Neuronal stem cell (in vitro differentiated cells): Measurements from ENCODE around the gene WIZ.

ENCODE experiments used
- DNase-seq: peaks from one replicate; pipeline ENCODE4 v3.0.0-alpha.2; 2013; ENCODE audit warnings: low spot score
- H2AFZ ChIP-seq: one replicate; pipeline ENCODE4 v1.6.1; 2013; ENCODE audit warnings: mild to moderate bottlenecking, low read length, inconsistent platforms
- H2AK5ac ChIP-seq: 2 replicates; pipeline ENCODE4 v1.6.1; 2013; ENCODE audit warnings: low read depth, mild to moderate bottlenecking, inconsistent platforms, low read length, moderate library complexity, mixed read lengths
- H2BK120ac ChIP-seq: 2 replicates; pipeline ENCODE4 v1.6.1; 2013; ENCODE audit warnings: low read depth, mild to moderate bottlenecking, inconsistent platforms, low read length, moderate library complexity, mixed read lengths
- H2BK12ac ChIP-seq: one replicate; pipeline ENCODE4 v1.6.1; 2013; ENCODE audit warnings: low read length, inconsistent platforms
- H2BK15ac ChIP-seq: 2 replicates; pipeline ENCODE4 v1.6.1; 2013; ENCODE audit warnings: mild to moderate bottlenecking, low read length, inconsistent platforms, mixed read lengths
- H2BK5ac ChIP-seq: one replicate; pipeline ENCODE4 v1.6.1; 2013; ENCODE audit warnings: inconsistent platforms, mild to moderate bottlenecking, low read length, moderate library complexity
- H3K14ac ChIP-seq: one replicate; pipeline ENCODE4 v1.6.1; 2013; ENCODE audit warnings: low read length, inconsistent platforms
- H3K18ac ChIP-seq: 2 replicates; pipeline ENCODE4 v1.6.1; 2013; ENCODE audit warnings: low read length, inconsistent platforms
- H3K23ac ChIP-seq: 2 replicates; pipeline ENCODE4 v1.6.1; 2013; ENCODE audit warnings: low read depth, mild to moderate bottlenecking, mixed read lengths, low read length, inconsistent platforms; ENCODE audit not compliant: poor library complexity
- H3K27ac ChIP-seq: replicated peaks from 3 replicates; pipeline ENCODE4 v1.5.1; 2013; ENCODE audit warnings: low read length, inconsistent platforms
- H3K27me3 ChIP-seq, 3 experiments: 2 replicates each; pipeline ENCODE4 v1.6.1; 2013; ENCODE audit warnings: low read length in 3 of 3, mild to moderate bottlenecking in 2 of 3, inconsistent platforms in 1 of 3, low read depth in 1 of 3, mixed read lengths in 1 of 3, moderate library complexity in 1 of 3; ENCODE audit not compliant: control insufficient read depth in 3 of 3, insufficient read depth in 3 of 3
- H3K36me3 ChIP-seq, 2 donors: replicated peaks in 1 of 2; 2 replicates each; pipeline ENCODE4 v1.6.1; 2013; ENCODE audit warnings: low read length in 2 of 2; ENCODE audit not compliant: control insufficient read depth in 2 of 2, insufficient read depth in 2 of 2
- H3K4ac ChIP-seq: 2 replicates; pipeline ENCODE4 v1.6.1; 2013; ENCODE audit warnings: inconsistent platforms, mild to moderate bottlenecking, low read length, moderate library complexity
- H3K4me1 ChIP-seq, 2 donors: 1 replicate in 1 of 2; 2 replicates in 1 of 2; pipeline ENCODE4 v1.6.1; 2013; ENCODE audit warnings: low read length in 2 of 2, low read depth in 1 of 2; ENCODE audit not compliant: control insufficient read depth in 2 of 2, insufficient read depth in 1 of 2
- H3K4me2 ChIP-seq: one replicate; pipeline ENCODE4 v1.6.1; 2013; ENCODE audit warnings: mild to moderate bottlenecking, low read length, inconsistent platforms; ENCODE audit not compliant: insufficient read depth, poor library complexity, severe bottlenecking
- H3K4me3 ChIP-seq, 2 donors: 2 replicates each; pipeline ENCODE4 v1.5.1; 2013; ENCODE audit warnings: low read length in 2 of 2, mild to moderate bottlenecking in 2 of 2, inconsistent platforms in 1 of 2, moderate library complexity in 1 of 2
- H3K79me1 ChIP-seq: one replicate; pipeline ENCODE4 v1.6.1; 2013; ENCODE audit warnings: low read depth, mild to moderate bottlenecking, inconsistent platforms, low read length, moderate library complexity
- H3K9ac ChIP-seq: one replicate; pipeline ENCODE4 v1.6.1; 2013; ENCODE audit warnings: mild to moderate bottlenecking, low read depth, low read length, inconsistent platforms; ENCODE audit not compliant: poor library complexity
- H3K9me3 ChIP-seq, 2 donors: replicated peaks in 1 of 2; 2 replicates each; pipeline versions ENCODE3 to v1.6.1; 2013; ENCODE audit warnings: low read length in 2 of 2, mild to moderate bottlenecking in 2 of 2, inconsistent platforms in 1 of 2, low read depth in 1 of 2, mixed read lengths in 1 of 2, moderate library complexity in 1 of 2; ENCODE audit not compliant: control insufficient read depth in 2 of 2, insufficient read depth in 1 of 2
- H4K8ac ChIP-seq: one replicate; pipeline ENCODE4 v1.6.1; 2013; ENCODE audit warnings: low read depth, mild to moderate bottlenecking, inconsistent platforms, low read length, moderate library complexity
- H4K91ac ChIP-seq: one replicate; pipeline ENCODE4 v1.6.1; 2013; ENCODE audit warnings: low read length, low read depth, mild to moderate bottlenecking, inconsistent platforms; ENCODE audit not compliant: poor library complexity
- WGBS, 2 donors: extraction: QIAGEN DNeasy Blood & Tissue Kit; methylation state at CpG; one replicate each; pipeline ENCODE4 v1.1.7; 2013; ENCODE audit warnings: missing lambda C conversion rate in 2 of 2, mixed read lengths in 1 of 2; ENCODE audit not compliant: insufficient read length in 2 of 2, insufficient replicate concordance in 1 of 2; ENCODE audit errors: extremely low coverage in 2 of 2; 5-methylcytosine and 5-hydroxymethylcytosine counted together

Gene WIZ

GRCh38 chr19:15457701-15458484 is 8.1 kb upstream of the WIZ start:
- no peak overlapping the region for H3K14ac ChIP-seq
- H3K4me1 ChIP-seq = peaks cover 3% of the 10 kb centered on the region in 2 donors
- no peak overlapping the region for H4K91ac ChIP-seq
- H2BK120ac ChIP-seq = no peak overlapping the region
- H3K9me3 ChIP-seq = peaks cover 0 to 2% of the 10 kb centered on the region in 2 donors
- H3K4ac ChIP-seq = no peak overlapping the region
- DNase-seq = no peak
- no CpG with 5 or more reads among the region's 54 CpGs for WGBS, 2 donors
- no peaks in the 10 kb centered on the region for H3K36me3 ChIP-seq
- H2BK12ac ChIP-seq = no peak overlapping the region
- H3K18ac ChIP-seq = peak overlapping the region; percentile 60
- H4K8ac ChIP-seq = no peak overlapping the region
- H3K23ac ChIP-seq = no peak overlapping the region
- no peak overlapping the region for H2BK5ac ChIP-seq
- no peak overlapping the region for H3K27ac ChIP-seq
- peak overlapping the region; percentile 73 for H2AFZ ChIP-seq
- no peak overlapping the region for H2AK5ac ChIP-seq
- H3K9ac ChIP-seq = no peak overlapping the region
- no peaks in the 10 kb centered on the region for H3K79me1 ChIP-seq
- no peak overlapping the region for H3K4me2 ChIP-seq
- no peak overlapping the region for H2BK15ac ChIP-seq
- H3K4me3 ChIP-seq = peak overlapping the region in 1 of 2 donors; percentile 12
- H3K27me3 ChIP-seq = peaks cover 24 to 84% (median 71%) of the 10 kb centered on the region in 3 experiments

- Histone ChIP-seq H2AFZ (peak overlapping the region; percentile 73), H3K18ac (peak overlapping the region; percentile 27), H3K14ac (no peak overlapping the region), H4K8ac (no peak overlapping the region), H3K4me3 (peak overlapping the region in 1 of 2 donors; percentile 49), H3K9me3 (peaks cover 0 to 2% of the 10 kb centered on the region in 2 donors), H2BK15ac (no peak overlapping the region), H3K27ac (no peak overlapping the region), H3K4me2 (peak overlapping the region; percentile 52), H2BK12ac (no peak overlapping the region), H3K79me1 (no peaks in the 10 kb centered on the region), H3K36me3 (no peaks in the 10 kb centered on the region), H3K4ac (no peak overlapping the region), H2BK120ac (no peak overlapping the region), H4K91ac (no peak overlapping the region), H2AK5ac (no peak overlapping the region), H3K9ac (peak overlapping the region; percentile 30), H3K4me1 (peaks cover 5 to 7% of the 10 kb centered on the region in 2 donors), H3K27me3 (peaks cover 24 to 87% (median 75%) of the 10 kb centered on the region in 3 experiments), H3K23ac (no peak overlapping the region), H2BK5ac (no peak overlapping the region)
- no CpG with 5 or more reads among the region's 86 CpGs for WGBS, 2 donors
- DNase-seq = no peak
Measured at GRCh38 chr19:15456871-15457700, 7.3 kb upstream of the WIZ start.

- Histone ChIP-seq H3K4me3 (no peak overlapping the region), H3K18ac (no peak overlapping the region), H3K27me3 (peaks cover 24 to 84% (median 75%) of the 10 kb centered on the region in 3 experiments), H4K8ac (no peak overlapping the region), H3K4ac (no peak overlapping the region), H3K14ac (no peak overlapping the region), H3K9ac (no peak overlapping the region), H3K23ac (no peak overlapping the region), H3K27ac (no peak overlapping the region), H3K4me1 (peaks cover 7% of the 10 kb centered on the region in 2 donors), H2BK12ac (no peak overlapping the region), H3K9me3 (peaks cover 0 to 2% of the 10 kb centered on the region in 2 donors), H3K79me1 (no peaks in the 10 kb centered on the region), H2AFZ (no peak overlapping the region), H2BK15ac (no peak overlapping the region), H2AK5ac (no peak overlapping the region), H2BK120ac (no peak overlapping the region), H3K36me3 (no peaks in the 10 kb centered on the region), H2BK5ac (no peak overlapping the region), H4K91ac (no peak overlapping the region), H3K4me2 (peak overlapping the region; percentile 52)
- no CpG with 5 or more reads among the region's 14 CpGs for WGBS, 2 donors
- no peak for DNase-seq
Measured at GRCh38 chr19:15456441-15456840, 6.7 kb upstream of the WIZ start.

- Histone ChIP-seq H3K18ac (no peak overlapping the region), H3K27me3 (peaks cover 24 to 79% (median 72%) of the 10 kb centered on the region in 3 experiments), H3K9ac (no peak overlapping the region), H2BK120ac (no peak overlapping the region), H3K27ac (no peak overlapping the region), H3K9me3 (peaks cover 0 to 2% of the 10 kb centered on the region in 2 donors), H4K8ac (no peak overlapping the region), H3K4me1 (peaks cover 7% of the 10 kb centered on the region in 2 donors), H3K4me3 (no peak overlapping the region), H3K4ac (no peak overlapping the region), H2BK5ac (no peak overlapping the region), H3K14ac (no peak overlapping the region), H3K36me3 (no peaks in the 10 kb centered on the region), H2BK15ac (no peak overlapping the region), H2AFZ (no peak overlapping the region), H3K79me1 (no peaks in the 10 kb centered on the region), H3K23ac (no peak overlapping the region), H4K91ac (no peak overlapping the region), H3K4me2 (no peak overlapping the region), H2AK5ac (no peak overlapping the region), H2BK12ac (no peak overlapping the region)
- no CpG with 5 or more reads among the region's 9 CpGs for WGBS, 2 donors
- no peak for DNase-seq
Measured at GRCh38 chr19:15455996-15456395, 6.2 kb upstream of the WIZ start.
